Stimulated activated CD4-positive, alpha-beta T cell treated with anti-CD3 and anti-CD28 coated beads, Interleukin-12 subunit alpha, Interleukin-12 subunit beta, amount 100 ng/mL, for 48 hours (primary cell): ENCODE measurements around the gene DOCK3.
"Not testable (repeated sequence)": the region's sequence is repeated elsewhere in the genome, so short reads cannot be mapped to it uniquely, and the experiment has no call there.

Experiments
- DNase-seq, 3 donors: peaks; one replicate each; pipeline ENCODE4 v3.0.0-alpha.2; 2020; ENCODE audit warnings: low read depth in 2 of 3, low spot score in 1 of 3

The DOCK3 gene

DNA sequence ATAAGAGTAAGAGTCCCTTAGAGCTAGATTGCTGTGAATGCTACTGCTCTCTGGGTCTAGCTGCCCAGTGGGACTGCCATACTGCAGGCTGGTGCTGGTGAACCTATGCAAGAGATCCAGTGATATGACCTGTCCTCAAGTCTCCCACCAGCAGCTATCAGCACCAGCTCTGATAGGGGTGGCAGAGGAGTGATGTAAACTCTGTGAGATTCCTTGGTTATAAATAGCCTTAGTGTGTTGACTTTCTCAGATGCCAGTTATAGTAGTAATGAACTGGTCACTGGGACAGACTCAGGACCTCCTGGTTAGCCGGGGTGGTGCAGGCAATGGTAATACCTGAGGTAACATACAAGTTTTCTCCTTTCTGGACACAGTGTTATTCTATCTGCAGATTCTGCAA, 515.5 kb downstream of the DOCK3 start:
- no peak for DNase-seq

DNA sequence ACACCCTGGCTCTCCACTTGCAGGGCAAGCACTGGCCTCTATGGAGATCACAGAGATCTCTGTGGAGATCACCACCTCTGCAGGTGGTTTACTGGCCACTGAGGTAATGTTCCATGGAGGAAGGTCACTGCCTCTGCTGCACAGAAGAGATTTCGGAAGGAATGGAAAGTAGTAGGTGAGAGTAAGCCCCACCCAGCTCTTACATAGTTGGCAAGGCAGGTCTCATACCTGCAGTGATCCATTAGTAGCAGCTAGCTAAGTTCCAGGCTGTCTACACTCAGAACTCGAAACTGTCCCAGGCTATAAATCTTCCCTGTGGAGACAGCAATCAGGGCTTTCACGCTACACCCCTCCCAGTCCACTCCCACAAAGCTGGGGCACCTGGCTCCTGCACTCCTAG, 516.1 kb downstream of the DOCK3 start:
- DNase-seq, result no peak

DNA sequence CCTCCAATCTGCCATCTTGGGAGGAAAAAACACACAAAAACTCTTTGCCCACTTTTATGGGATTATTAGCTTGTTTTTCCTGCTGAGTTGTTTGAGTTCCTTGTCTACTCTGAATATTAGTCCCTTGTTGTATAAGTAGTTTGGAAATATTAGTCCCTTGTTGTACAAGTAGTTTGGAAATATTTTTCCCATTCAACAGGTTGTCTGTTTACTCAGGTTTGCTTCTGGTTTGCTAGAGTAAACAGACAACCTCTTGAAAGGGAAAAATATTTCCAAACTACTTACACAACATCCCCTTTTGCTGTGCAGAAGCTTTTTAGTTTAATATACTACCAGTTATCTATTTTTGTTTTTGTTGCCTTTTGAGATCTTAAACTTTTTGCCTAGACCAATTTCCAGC, 517.0 kb downstream of the DOCK3 start:
- DNase-seq, result no peak

DNA sequence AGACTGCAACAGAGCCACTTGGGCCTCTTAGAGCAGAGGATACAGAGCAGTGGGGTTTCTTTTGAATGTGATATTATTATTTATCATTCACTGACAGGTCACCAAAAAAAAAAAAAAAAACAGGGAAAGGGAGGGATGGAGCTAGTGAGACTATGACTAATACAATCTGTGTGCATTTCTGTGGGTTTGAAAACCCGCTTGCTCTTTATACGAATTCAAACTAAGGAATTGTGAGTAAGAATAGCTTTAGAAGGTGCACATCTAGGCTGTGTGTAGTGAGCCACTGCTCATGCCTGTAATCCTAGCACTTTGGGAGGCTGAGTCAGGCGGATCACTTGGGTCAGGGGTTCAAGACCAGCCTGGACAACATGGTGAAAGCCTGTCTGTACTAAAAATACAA, 523.8 kb downstream of the DOCK3 start:
- no peak for DNase-seq

DNA sequence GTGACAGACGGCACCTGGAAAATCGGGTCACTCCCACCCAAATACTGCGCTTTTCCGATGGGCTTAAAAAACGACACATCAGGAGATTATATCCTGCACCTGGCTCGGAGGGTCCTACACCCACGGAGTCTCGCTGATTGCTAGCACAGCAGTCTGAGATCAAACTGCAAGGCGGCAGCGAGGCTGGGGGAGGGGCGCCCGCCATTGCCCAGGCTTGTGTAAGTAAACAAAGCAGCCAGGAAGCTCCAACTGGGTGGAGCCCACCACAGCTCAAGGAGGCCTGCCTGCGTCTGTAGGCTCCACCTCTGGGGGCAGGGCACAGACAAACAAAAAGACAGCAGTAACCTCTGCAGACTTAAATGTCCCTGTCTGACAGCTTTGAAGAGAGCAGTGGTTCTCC, 524.6 kb downstream of the DOCK3 start:
- DNase-seq, result not testable (repeated sequence)

DNA sequence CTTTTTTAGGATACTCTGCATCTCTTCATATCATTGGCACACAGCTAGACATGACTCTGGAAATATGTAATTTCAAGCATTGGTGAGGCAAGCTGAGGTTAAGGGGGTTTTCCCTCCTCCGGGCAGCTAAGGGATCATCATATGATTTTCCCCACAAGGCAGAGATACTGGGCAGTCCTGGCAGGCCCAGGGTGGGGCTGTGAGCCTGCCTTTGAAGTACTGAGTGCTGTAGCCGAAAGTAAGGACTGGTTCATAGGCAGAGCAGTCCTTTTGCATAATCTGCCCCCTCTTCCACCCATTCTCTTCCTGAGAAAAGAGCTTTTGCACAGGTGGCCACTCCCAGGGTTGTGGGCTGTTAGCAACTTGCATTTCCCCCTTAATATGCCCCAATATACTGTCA, 541.6 kb downstream of the DOCK3 start:
- DNase-seq, result no peak

DNA sequence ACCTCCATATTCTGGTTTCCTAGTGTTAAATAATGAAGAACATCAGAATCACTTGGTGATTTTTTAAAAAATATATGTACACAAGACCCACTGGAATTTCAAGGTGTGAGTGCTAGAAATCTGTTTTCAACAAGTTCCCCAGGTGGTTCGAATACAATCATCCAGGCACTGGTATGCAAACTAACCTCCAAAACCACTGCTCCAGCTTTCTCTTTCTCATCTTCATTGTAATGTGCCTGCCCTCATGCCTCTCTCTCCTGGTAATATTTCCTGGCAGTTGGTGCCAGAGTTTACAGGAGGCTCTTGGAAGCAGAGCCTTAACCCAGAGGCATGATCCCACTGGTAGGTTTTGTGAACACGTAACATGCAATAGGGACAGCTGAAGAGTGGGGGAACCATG, 547.2 kb downstream of the DOCK3 start:
- no peak for DNase-seq

DNA sequence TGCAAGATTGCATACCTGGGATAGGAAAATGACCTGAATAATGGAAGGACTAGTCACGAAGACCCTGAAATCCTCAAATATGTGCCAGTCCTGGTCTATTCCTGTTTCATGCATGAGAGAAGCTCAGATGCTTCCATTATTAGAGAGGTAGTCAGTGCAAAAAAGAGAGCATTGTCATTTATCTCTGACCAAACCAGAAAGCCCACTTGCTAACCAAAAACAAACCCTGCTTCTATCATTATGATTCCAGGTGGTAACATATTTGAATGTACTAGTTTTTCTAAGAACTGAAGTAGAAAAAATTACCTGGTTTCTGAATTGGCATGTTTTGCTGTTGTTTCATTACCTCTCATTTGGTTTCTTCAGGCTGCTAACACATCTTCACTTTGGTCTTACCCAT, 549.6 kb downstream of the DOCK3 start:
- DNase-seq, result no peak

DNA sequence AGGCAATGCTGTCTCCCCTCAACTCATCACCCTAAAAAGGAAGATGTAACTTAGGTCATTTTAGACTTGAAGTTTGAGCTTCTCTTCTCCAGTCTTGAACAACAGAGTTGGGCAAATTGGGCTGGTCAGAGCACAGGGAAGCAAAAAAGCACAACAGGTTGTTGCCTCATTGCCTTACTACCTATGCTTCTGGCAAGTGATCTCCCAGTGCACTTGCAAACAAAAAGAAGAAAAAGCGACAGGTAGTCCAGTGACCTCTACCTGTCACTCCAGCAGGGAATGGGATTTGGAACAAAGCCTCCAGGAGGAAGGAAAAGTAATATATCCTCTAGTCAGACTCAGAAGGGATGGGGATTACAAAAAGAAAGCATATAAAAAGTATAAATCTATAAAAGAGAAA, 550.1 kb downstream of the DOCK3 start:
- no peak for DNase-seq

DNA sequence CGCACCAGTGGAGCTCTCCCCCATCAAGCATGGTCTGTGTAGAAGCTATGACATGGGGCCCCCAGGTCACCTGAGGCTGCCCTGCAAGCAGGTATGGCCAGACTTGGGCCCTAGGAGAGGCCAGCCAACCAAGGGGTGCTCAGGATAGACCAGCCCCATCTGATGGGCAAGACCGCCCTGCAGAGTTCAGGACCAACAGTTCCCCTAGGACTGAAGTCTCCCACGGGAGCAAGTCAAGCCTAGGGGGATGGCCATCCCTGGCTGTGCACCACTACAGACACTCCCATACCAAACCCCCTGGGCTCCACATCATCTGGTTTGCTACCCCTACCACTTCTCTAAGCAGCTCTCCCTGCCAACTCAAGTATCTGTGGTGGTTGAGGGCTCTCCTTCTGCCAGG, 568.2 kb downstream of the DOCK3 start:
- no peak for DNase-seq

DNA sequence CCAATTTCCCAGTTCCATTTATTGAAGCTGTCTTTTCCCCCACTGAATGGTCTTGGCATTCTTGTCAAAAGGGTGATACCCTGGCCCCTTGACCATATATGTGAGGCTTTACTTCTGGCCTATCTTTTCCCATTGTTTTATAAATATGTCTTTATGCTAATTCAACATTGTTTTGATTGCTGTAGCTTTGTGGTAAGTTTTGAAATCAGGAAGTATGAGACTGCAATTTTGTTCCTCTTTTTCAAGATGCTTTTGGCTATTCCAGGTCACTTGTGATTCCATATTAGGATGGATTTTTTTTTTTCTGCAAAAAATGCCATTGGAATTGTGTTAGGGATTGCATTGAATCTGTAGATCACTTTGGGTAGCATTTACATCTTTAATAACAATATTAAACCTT, 569.2 kb downstream of the DOCK3 start:
- no peak for DNase-seq

DNA sequence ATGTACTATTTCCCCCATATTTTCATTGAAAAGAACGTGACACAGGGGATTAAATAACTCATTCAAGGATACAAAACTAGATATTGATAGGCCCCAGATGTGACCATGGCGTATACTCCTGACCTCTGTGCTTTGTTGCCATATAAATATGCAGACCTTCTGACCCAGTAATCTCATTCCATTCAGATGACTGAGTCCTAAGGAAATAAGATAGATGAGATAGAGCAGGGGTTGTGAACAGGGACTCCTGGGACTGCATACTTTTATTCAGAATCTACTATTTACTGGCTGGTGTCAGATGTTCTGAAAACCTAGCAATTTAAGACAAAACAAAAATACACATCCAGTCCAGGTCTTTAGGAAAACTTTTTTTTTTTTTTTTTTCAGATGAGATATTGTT, 571.1 kb downstream of the DOCK3 start:
- no peak for DNase-seq

DNA sequence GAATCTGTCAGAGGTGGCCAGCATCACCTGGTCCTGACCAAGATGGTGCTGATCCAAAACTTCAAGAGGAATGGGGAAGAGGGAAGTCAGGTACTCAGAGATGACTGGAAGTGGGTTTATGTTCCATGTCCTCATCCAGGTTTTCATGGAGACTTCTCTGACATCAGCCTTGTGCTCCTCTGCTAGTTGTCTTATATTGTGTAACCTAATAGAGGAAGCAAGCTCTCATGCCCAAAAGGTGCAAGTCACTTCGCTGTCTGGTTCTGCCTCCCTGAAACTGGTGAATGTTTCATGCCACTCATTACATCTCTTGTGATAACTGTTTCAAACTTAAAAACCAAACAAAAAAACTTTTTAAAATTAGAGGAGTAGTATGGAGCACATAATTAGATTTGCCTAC, 583.1 kb downstream of the DOCK3 start:
- DNase-seq, result no peak

DNA sequence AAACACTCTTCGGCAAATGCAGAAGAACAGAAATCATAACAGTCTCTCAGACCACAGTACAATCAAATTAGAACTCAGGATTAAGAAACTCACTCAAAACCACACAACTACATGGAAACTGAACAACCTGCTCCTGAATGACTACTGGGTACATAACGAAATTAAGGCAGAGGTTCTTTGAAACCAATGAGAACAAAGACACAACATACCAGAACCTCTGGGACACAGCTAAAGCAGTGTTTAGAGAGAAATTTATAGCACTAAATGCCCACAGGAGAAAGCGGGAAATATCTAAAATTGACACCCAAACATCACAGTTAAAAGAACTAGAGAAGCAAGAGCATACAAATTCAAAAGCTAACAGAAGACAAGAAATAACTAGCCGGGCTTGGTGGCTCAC, 589.4 kb downstream of the DOCK3 start:
- DNase-seq, result not testable (repeated sequence)

DNA sequence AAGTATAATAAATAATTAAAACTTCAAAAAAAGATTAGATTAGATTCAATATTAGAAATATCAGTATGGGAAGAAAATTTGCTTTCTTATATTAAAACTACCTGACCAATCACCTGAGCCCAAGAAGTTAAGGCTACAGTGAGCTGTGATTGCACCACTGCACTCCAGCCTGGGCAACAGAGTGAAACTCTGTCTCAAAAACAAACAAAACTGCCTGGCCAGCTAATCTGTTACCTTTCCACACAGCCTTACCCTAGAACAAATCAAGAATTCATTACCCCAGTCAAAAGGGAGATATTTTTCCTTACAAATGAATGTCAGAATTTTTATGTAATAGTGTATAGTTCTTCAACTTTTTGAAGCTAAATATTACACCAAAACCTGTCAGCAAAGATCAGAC, 593.4 kb downstream of the DOCK3 start:
- no peak for DNase-seq

DNA sequence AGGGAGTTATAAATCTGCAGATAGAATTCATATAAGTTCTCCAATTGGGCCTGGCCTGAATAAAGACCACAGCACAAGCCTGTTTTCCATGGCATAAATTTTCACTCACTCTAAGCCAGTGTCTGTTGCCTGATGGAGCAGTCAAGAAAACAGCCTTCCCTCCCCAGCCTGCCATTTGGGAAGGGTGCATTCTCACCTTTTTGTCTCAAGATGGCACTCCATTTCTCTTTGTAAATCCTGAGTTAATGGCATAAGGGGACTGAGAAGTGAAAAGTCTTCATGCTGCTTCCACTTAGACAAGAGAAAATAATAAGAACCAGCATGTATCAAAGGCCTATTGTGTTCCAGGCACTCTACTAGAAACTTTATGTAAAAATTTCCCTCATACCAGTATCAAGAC, 594.7 kb downstream of the DOCK3 start:
- DNase-seq, result no peak

DNA sequence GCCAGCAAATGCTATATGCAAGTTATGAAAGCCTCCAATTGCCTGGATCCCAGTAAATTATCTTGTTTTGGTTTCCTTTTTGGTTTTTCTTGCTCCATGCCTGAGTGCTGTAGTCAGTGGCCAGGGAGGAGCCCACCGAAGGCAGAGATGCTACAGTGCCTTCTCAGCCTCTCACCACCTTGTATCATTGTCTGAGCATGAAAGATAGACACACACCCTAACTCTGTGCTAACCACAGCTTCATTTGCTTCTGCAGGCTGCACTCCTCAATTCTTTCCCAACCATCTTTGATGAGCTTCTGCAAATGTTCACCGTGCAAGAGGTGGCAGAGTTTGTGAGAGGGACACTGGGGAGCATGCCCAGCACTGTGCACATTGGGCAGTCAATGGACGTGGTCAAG, 595.8 kb downstream of the DOCK3 start:
- no peak for DNase-seq

DNA sequence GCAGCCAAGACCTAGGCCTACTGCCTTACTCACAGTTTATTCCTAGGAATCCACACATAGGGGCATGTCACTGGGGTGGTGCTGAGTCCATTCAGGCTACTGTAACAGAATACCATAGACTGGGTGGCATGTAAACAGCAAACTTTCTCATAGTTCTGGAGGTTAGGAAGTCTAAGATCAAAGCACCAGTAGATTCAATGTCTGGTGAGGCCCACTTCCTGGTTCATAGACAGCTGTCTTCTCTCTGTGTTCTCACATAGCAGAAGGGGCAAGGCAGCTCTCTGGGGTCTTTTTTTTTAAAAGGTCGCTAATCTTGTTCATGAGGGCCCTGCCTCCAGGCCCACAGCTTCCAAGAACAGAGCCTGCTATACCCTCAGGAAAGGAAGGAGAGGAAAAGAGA, 596.4 kb downstream of the DOCK3 start:
- DNase-seq, result no peak

DNA sequence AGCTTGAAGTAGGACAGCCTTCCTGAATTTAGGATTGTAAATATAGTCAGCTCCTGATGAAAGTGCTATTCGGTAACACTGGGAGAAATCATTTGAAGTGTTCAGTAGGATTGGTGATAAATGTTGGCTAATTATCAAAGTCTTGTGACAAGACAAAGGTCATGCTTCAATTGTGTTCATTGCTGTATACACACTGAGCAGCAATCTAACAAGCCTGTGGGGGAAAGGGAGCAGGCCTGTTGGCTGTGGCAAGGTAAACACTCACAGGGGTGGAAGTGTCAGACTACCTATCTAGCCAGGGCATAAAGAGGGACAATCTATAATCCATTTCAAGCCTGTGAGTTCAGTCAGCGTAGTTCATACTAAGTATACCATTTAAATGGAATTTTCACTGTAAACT, 599.3 kb downstream of the DOCK3 start:
- DNase-seq, result no peak

DNA sequence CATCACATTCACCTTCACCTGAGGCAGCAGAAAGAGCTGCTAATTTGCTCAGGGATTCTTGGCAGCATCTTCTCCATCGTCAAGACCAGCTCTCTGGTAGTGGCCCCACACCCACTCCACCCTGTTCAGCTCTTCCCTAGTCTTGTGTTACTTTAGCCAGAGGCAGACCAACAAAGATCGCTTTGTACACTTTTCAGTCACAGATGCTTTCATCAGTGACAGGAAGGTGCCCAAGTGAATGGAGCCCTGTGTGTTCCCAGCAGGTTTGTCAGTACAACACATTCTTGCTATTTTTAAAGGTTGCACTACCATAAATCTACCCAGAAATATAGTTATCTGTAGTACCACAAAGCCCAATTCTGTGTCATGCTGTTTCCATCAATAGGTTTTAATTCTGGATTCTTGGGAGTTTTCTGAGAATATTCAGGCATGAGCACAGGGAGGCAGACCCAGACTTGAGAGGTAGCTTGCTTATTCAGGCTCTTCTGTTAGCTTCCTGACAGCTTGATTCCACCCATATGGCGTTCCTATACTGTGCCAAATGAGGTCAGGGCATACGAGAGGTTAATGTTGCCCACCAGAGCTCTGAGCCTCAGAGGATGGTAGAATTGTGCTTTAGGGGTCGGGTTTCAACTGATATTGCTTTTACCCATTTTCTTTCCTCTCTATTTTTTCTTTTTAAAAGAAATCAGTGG, 600.5 kb downstream of the DOCK3 start:
- no peak for DNase-seq

DNA sequence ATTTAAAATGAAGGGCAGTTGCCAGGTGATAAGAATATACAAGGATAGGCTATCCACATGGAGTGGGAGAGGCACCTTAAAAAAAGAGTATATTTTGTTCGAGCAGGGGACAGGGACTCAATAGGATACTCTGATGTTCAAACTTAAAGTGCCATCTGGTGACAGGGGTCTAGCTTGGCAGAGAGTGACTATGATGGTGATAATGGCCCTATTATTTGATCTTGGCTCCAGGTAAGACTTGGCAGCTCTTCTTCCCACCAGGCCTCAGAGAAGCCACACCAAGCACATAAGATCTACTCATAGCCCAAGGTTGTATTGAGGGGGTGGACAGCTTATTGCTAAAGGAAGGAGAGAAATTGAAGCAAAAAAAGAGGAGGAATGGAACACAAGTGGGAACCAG, 601.3 kb downstream of the DOCK3 start:
- DNase-seq, result no peak

DNA sequence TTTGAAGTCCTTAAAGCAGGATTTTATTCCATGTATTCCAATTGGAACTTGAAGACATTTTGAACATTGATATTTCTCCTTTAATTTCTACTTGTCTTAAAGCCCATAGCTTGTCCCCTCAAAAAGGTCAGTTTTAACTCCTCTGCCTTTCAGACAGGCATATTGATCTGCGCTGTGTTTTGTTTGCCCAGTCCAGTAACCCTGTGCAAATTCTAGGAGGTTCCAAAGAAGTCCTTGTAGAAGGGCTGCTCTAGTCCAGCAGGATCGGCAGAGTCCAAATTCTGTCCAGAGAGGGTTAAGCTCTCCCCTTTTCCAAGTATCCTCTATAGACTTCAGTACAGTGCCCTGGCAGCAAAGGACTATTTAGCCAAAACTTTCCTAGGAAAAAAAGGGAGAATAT, 604.7 kb downstream of the DOCK3 start:
- no peak for DNase-seq

DNA sequence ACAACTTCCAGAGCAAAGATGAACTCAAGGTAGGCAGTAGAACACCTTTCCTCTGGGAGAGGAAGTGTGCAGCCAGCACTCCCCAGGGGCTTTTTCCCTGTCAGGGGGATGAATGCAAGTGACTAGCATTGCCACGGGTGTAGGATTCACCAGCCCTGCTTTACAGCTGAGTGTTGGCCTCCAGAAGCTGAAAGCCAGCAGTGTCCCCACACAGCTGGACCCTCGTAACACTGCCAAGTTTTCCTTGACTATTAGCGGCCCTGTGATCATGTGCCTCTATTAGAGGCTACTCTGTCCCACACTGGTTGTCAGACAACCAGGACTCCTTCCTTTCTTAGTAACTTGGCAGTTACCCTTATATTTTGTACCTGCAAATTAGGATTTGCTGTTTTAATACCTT, 605.4 kb downstream of the DOCK3 start:
- no peak for DNase-seq

DNA sequence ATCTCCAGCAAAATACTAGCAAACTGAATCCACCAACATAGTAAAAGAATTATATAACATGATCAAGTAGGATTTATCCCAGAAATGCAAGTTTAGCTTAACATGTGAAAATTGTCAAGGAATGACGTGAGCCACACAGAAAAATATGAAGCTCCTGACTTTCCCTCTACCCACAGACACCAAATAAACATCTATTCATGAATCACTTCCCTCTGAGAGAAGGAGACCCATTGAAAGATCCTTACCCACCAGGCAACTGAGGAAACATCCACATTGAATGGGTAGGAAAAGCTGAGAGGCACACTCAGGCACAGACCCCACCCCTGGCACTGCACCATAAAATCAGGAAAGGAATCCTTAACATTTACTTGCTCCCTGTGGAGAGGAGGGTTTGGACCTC, 608.2 kb downstream of the DOCK3 start:
- DNase-seq, result no peak
